Measurements from ENCODE around the gene FAM25C.
"Not testable (repeated sequence)": the region's sequence is repeated elsewhere in the genome, so short reads cannot be mapped to it uniquely, and the experiment has no call there.

The FAM25C gene

DNA sequence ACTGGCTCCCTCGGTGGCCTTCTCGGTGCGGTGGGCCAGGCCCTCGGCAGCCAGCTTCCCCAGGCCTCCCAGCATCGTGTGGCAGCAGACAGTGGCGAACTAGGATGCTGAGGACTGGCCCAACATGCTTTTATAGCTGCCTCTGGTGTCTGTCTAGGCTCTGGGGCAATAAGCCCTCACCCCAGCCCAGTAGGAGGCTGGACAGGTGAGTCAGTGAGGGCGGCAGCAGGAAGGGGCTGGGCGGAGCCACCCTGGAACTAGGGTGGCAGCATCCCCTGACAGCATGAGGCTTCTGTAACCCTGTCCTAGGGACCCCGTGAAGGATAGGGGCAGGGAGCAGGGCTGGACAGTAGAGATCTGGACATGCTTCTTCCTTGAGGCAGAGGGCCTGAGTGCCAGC lies at the start of gene FAM25C:
Gene FAM25C, minus strand, starts transcription at position 101 of the 400 bp plus-strand sequence. Its CDS starts 26 bp downstream, at position 75.
- DNase-seq; in situ Hi-C loops (cut with HindIII; ENCODE audit: low pct_ligation_motif_present, low pct_unique_long_range_greater_than_20kb, low sequenced_read_pairs): not testable (repeated sequence)

DNA sequence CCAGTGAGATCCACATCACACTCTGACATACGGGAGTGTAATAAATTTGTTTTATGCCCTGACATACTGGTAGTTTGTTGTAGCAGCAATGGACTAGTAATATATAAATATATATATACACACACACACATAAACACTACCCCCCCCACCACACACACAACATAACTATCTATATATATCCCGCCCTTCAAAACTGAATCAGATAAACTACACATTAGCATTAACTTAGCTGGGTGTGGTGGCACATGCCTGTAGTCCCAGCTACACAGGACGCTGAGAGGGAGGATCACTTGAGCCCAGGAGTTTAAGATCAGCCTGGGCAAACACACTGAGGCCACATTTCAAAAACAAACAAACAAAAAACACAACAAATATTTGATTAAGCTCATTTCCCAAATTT lies 45.0 kb upstream of the FAM25C start:
- in situ Hi-C loops (cut with HindIII; ENCODE audit: low pct_ligation_motif_present, low pct_unique_long_range_greater_than_20kb, low sequenced_read_pairs); DNase-seq: not testable (repeated sequence)

DNA sequence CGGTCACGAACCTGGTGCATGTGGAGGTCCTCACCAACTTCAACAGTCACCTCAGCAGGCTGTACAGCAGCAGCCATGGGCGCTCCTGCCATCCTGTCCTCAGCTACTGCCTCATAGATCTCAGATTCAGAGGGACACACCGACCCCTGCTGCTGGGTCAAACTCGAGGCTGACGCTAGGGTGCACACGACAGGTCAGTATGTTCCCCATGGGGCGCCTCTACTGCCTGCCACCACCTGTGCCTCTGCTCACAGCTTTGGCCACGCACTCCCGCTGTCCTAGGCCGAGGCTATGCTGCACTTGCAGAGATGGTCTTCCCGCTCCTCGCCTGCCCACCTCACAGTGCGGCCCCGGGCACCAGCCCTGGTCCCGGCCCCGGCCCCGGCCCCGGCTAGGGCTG lies 31.8 kb upstream of the FAM25C start:
- DNase-seq; in situ Hi-C loops (cut with HindIII; ENCODE audit: low pct_ligation_motif_present, low pct_unique_long_range_greater_than_20kb, low sequenced_read_pairs): not testable (repeated sequence)

DNA sequence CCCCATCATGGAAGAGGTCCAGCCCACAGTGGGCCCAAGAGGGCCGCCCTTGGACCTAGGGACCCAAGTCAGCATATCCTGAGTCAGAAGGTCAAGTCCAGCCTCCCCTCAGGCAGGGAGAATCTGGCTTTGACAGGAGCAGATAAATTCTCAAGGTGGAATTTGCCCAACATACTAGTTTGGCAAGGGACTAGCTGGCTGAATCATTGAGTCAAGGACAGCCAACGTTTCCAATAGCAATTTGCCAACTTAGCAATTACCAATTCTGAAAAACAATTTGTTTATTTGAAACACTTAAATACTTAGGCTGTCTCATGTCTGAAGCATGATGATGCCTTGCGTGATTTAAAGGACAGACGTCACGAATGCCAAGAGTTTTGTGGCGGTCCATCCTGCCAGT lies 2.7 kb upstream of the FAM25C start:
- in situ Hi-C loops (cut with HindIII; ENCODE audit: low pct_ligation_motif_present, low pct_unique_long_range_greater_than_20kb, low sequenced_read_pairs); DNase-seq: not testable (repeated sequence)

DNA sequence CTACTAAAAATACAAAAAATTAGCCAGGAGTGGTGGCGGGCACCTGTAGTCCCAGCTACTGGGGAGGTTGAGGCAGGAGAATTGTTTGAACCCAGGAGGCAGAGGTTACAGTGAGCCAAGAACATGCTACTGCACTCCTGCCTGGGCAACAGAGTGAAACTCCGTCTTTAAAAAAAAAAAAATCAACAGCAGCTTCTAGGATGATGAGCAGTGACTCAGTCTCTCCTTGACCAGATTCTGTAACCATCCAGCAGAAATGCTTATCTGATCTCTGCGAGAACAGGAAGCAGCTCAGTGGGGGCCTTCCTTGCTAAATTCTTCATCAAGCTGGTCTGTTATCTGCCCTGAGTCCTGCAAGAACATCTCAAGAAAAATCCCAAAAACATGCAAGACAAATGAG lies 5.5 kb downstream of the FAM25C start:
- in situ Hi-C loops (cut with HindIII; ENCODE audit: low pct_ligation_motif_present, low pct_unique_long_range_greater_than_20kb, low sequenced_read_pairs) = not testable (repeated sequence)
- peak; percentile 48 for DNase-seq

DNA sequence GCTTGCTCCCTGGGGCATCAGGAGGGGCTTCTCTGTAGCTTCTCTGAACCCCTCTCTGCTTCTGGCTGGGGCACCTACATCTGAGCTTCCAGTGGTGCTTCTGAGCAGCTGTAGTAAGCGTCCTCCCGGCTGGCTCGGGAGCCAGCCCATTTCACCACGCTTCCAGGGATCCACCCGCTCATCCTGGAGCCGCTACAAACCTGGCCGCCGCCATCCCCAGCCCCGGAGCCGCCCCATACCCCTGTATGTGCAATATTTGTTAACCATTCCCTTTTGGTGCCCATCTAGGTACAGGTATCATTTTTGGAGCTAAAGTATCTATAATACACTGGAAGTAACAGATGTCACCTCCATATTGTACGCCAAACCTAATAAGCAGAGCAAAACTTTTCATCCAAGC lies 7.0 kb downstream of the FAM25C start:
- DNase-seq; in situ Hi-C loops (cut with HindIII; ENCODE audit: low pct_ligation_motif_present, low pct_unique_long_range_greater_than_20kb, low sequenced_read_pairs): not testable (repeated sequence)

DNA sequence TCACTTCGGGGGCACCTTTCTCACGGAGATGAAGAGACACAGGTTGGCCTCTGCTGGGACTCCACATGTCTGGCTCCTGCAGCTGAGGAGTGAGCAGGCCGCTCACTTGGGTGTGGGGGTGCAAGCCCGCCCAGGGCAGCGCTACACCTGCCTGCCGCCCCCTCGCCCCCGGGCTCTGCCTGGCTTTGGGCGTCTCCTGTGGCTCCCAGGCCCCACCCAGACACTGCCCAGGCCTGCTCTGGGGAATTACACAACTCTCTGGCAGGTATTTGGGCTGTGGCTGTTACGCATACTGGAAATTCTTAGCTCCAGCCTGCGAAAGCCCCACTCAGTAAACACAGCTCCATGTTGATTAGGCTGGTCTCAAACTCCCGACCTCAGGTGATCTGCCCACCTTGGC lies 7.9 kb downstream of the FAM25C start:
- peak; percentile 2 for DNase-seq
- in situ Hi-C loops (cut with HindIII; ENCODE audit: low pct_ligation_motif_present, low pct_unique_long_range_greater_than_20kb, low sequenced_read_pairs) = not testable (repeated sequence)

DNA sequence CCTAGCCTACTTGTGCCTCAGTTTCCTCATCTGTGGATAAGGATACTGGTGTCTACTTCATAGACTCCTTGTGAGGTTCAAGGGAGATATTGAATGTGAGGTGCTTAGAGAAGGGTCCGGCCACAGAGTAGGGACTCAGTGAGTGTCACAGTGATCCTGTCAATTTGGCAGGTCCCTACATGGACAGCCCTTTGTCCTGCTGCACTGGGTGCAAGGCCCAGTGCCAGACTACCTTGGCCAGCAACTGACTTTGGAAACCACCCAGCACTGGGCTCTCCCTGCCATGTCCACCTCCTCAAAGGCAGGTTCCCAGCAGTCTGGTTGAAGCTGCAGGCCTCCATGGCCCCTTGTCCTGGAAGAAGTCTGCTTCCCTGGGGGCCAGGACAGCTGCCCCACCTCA lies 9.5 kb downstream of the FAM25C start:
- in situ Hi-C loops (cut with HindIII; ENCODE audit: low pct_ligation_motif_present, low pct_unique_long_range_greater_than_20kb, low sequenced_read_pairs) = not testable (repeated sequence)

DNA sequence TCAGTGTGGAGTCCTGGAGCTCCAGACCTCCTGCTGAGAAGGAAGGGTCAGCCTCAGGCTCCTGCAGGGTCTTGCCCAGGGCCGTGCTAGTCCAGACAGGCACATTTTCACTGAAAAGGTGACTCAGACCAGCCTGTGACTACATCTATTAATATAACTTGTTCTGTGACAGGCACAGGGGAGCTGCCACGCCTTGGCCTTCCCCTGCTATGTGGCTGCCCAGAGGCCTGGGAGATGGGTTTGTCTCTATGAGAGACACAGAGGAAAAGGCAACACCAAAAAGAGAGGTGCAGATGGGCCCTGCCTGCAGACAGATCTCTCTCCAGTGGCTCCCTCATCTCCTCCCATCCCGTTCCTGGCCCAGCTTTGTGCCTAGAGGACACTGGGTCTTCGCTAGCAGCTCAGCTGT lies 10.0 kb downstream of the FAM25C start:
- in situ Hi-C loops (cut with HindIII; ENCODE audit: low pct_ligation_motif_present, low pct_unique_long_range_greater_than_20kb, low sequenced_read_pairs); DNase-seq: not testable (repeated sequence)

More for the DNA sequence above, 9.5 kb downstream of the FAM25C start:
- not testable (repeated sequence) for DNase-seq

DNA sequence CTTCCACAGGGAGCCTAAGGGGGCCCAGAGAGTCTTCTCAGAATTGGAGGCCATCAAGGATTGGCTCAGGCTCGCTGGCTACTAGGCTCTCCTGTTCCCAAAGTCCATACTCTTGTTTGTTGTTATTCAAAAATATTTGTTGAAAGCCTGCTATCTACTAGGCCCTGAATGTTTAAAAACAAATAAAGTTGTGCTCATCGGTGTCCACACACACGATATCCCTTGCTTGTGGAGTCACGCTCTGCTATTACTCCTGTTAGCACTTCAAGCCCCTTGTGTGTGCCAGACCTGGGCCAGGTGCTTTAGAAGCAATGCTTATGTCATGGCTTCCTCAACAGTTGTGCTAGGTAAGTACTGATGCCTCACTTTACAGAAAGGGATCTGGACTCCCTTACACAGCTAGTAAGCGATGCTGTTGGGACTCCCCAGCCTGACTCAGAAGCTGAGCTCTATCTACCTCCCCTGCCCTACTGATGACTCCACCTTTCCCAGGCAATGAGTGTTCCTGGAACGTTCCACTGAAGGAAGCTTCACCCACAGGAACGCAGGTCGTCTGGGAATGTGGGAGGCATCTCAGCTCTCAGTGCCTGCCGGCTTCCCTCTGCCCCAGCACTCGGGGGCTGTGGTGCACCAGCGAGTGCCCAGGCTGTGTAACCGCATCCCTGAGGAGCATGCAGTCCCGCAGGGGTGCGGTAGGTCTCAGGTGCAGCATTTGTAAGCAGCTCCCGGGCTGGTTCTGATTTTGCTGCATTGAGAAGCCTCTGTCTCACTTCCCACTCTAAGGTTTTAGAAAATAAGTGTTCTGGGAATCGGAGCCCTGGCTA lies 10.7 kb downstream of the FAM25C start:
- in situ Hi-C loops (cut with HindIII; ENCODE audit: low pct_ligation_motif_present, low pct_unique_long_range_greater_than_20kb, low sequenced_read_pairs) = not testable (repeated sequence)
- DNase-seq = peak; percentile 74

DNA sequence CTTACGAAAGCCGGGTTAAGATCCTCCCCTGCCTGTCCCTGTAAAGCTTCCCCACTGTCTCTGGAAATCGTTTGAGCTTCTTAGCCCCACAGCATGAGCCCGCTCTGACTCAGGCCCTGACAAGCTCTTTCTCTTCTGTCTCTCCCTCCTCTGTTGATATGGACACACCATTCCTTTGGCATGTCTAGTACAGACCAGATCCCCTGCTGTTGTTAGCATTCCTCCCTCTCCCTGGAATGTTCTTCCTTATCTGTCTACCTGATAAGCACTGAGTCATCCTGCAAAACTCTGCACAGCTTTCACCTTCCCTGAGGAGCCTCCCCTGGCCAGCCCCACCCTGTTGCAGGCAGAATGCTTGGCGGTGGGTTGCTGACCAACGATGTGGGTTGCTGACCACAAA lies 11.6 kb downstream of the FAM25C start:
- in situ Hi-C loops (cut with HindIII; ENCODE audit: low pct_ligation_motif_present, low pct_unique_long_range_greater_than_20kb, low sequenced_read_pairs); DNase-seq: not testable (repeated sequence)

DNA sequence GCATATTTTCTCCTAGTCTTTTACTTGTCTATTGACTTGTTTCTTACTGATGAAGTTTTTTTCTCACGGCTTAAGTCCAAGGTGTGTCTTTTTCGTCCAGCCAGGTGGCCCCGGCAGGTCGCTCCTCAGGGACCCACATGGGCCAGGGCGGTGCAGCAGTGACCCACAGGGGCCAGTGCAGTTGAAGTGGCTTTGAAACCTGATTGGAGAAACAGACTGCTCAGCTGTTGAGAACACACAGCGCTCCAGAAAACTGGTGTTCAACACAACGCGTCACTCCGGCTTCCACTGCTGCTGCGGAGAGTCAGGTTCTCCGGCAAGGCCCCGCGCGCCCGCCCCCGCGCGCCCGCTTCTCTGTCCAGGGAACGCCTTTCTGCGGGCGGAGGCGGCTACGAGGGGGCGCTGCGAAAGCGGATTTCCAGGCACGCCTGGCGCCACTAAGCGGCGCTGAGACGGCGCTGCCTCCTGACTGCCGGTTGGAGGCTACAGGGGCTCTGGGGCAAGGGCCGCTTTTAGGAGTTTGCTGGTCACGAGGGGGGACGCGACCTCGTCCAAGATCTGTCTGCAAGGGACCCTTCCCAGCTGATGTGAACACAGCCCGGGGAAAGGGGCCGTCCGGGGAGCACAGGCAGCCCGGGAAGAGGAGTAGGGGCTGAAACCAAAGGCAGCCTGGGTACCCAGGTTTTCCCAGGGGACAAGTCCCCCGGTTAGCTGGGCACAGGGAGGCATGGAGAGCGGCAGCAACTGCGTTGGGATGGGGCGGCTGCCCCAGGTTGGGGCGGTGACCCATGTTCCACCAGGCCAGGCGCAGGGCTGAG lies 13.0 kb downstream of the FAM25C start:
- in situ Hi-C loops (cut with HindIII; ENCODE audit: low pct_ligation_motif_present, low pct_unique_long_range_greater_than_20kb, low sequenced_read_pairs); DNase-seq: not testable (repeated sequence)

DNA sequence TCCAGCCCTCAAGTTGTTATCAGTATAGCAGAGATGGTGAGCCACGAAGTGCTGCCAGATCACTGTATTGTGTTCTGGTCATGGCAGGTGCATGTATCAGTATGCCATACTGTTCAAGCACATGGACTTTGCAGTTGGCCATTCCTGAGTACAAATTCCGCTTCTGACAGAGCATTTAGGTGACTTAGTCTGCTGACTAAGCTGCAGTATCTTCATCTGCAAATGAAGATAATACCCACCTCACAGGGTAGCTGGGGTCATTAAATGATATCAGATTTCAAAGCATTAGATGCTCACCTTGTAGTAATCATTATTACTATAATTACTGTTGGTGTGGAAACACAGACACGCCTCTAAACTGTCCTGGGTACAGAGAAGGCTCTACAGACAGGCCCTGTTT lies 24.2 kb downstream of the FAM25C start:
- DNase-seq; in situ Hi-C loops (cut with HindIII; ENCODE audit: low pct_ligation_motif_present, low pct_unique_long_range_greater_than_20kb, low sequenced_read_pairs): not testable (repeated sequence)

DNA sequence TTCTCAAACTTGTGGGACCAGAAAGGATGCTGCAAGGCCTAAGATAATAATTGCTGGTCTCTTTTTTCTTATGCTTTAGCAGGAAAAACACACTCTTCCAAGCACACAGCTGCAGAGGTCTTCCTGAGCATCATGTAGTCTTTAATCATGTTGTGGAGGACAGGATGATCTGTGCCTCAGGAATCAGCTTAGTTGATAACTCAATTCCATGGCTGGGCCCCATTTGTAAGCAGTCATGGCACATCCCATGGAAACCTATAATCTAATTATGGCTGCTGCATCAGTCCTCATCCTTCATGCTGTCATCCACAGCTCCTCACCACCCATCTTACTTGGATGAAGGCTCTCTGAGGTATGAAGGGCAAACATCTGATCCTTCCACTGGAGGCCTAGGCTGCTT lies 26.5 kb downstream of the FAM25C start:
- in situ Hi-C loops (cut with HindIII; ENCODE audit: low pct_ligation_motif_present, low pct_unique_long_range_greater_than_20kb, low sequenced_read_pairs); DNase-seq: not testable (repeated sequence)

DNA sequence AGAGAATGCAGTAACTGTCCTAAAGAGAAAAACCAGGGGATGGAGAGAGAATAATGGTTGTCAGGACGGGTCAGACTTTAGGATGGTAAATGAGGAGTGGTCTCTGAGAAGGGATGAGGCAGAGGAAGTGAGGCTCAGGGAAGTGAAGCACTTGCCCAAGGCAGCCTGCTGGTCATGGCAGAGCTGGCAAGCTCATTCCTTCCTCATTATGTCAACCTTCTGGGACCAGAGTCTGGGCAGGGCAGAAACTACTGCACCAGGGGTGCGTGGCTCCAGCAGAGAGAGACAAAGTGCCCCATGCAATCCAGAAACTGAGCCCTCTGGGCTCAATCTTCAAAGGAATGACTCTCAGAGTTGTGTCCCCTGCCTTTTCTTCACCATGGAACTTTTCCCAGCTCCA lies 27.5 kb downstream of the FAM25C start:
- in situ Hi-C loops (cut with HindIII; ENCODE audit: low pct_ligation_motif_present, low pct_unique_long_range_greater_than_20kb, low sequenced_read_pairs); DNase-seq: not testable (repeated sequence)

DNA sequence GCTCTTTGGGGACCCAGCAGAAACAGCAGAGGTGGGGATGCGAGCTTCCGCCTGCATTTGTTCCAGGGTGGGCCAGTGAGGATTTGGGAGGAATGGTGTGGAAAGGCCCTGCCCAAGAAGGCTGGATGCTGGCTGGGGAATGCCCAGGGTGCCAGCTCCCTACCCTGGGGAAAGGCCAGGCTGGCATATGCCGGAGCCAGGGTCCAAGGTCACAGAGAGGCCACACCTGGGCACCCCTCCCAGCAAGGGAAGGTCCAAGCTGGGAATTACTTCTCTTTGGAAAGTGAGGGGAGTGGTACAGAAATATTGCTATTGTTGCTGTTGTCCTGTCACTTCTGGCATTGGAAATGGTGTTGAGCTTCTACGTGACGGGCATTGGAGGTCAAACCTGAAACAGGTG lies 28.0 kb downstream of the FAM25C start:
- DNase-seq; in situ Hi-C loops (cut with HindIII; ENCODE audit: low pct_ligation_motif_present, low pct_unique_long_range_greater_than_20kb, low sequenced_read_pairs): not testable (repeated sequence)

DNA sequence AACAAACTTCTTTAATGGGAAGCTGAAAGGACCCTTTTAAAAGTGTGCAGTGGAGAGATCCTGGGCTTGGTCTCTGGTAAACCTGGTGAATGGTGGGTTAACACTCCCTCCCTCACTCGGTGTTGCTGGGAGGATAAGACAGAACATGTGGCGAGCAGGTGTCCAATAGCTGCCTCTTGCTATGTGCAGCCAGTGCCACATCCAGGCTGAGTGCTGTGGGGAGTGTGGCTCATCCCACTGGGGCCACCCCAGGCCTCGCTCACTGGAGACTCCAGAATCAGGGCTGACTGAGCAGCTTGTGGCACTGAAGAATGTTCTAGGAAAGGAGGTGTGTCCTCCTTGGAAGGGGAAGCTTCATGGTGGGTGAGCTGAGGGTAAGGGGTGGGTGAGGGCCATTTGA lies 29.5 kb downstream of the FAM25C start:
- DNase-seq = not testable (repeated sequence)

DNA sequence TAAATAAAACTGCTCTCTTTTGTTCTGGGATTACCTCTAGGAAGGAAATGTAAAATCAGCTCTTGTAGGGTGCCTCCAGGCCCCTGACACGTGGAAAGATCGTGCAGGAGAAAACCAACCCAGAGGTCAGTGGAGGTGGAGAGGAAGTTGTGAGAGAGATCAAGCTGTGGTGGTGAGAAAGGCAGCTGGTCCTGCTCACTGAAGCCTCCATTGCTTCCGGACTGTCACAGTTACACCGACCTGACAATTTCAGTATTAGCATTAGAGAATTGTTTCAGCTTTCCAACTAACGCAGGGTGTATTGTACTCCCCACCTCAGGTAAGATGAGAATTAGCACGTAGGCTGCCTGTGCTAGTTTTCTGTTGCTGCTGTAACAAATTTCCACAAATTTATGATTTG lies 30.6 kb downstream of the FAM25C start:
- in situ Hi-C loops (cut with HindIII; ENCODE audit: low pct_ligation_motif_present, low pct_unique_long_range_greater_than_20kb, low sequenced_read_pairs); DNase-seq: not testable (repeated sequence)

More for the DNA sequence above, 29.5 kb downstream of the FAM25C start:
- in situ Hi-C loops (cut with HindIII; ENCODE audit: low pct_ligation_motif_present, low pct_unique_long_range_greater_than_20kb, low sequenced_read_pairs) = not testable (repeated sequence)
